ENCODE measurements around the gene ACSL6. TPM values are rescaled to one million over a fixed set of nuclear protein-coding genes. Genes with fewer than 3 reads are reported as not detected.

ACSL6 gene
- total and polyA plus RNA-seq, 10 of the 15 experiments (the other 5 are each of a cell fraction or from before 2014, with no cell fraction given) = 0.06 to 0.53 TPM; not detected in 8

- in situ Hi-C loops (cut with MboI) (no loop called here), intact Hi-C loops (cut with micrococcal nuclease; ENCODE audit: unreplicated experiment) (no loop called here)
- TF ChIP-seq RUNX3 (IDR thresholded peaks at IDR 0.05; ENCODE audit: low read length) = no peak
- FAIRE-seq = no peak
- no peaks in the 10 kb centered on the region for H3K36me3 ChIP-seq (ENCODE audit: control insufficient read depth in 2 of 2, insufficient read depth in 2 of 2, low read length in 1 of 2)
- CTCF ChIA-PET = interaction anchor here (1.5 kb wide), 2 partner anchors 10 to 394 kb away, joined by 3 read pairs; no protein-coding TSS in a partner anchor
- H3K79me2 ChIP-seq (ENCODE audit: control insufficient read depth, insufficient read depth, low read length) = no peaks in the 10 kb centered on the region
- no TSS peak for BruUV-seq (replicated peaks)
- H3K4me2 ChIP-seq (ENCODE audit: control insufficient read depth, insufficient read depth) = no peak overlapping the region
- H4K20me1 ChIP-seq (ENCODE audit: control insufficient read depth, insufficient read depth) = no peaks in the 10 kb centered on the region
- no peak overlapping the region for H3K27ac ChIP-seq (ENCODE audit: control insufficient read depth, insufficient read depth)
- POLR2A ChIA-PET = no interaction called here
- WGBS (ENCODE audit: insufficient coverage, insufficient replicate concordance, low lambda C conversion rate, missing lambda C conversion rate) = 72% methylated on average over 2 of the region's 2 CpGs
- H3K27me3 ChIP-seq (replicated peaks in 1 of 2; ENCODE audit: control insufficient read depth in 2 of 2, insufficient read depth in 2 of 2, low read length in 1 of 2) = peaks cover 0 to 1% of the 10 kb centered on the region in 2 experiments; a peak in 1 of 4 replicates
- no peaks in the 10 kb centered on the region for H3K4me1 ChIP-seq (ENCODE audit: control insufficient read depth, insufficient read depth, low read length)
- ATAC-seq = no peak
- H3K4me3 ChIP-seq = no peak overlapping the region
- H2AFZ ChIP-seq (ENCODE audit: control insufficient read depth, low read depth, low read length) = no peak overlapping the region
- no peaks in the 10 kb centered on the region for H3K9me3 ChIP-seq (replicated peaks; ENCODE audit: control insufficient read depth, insufficient read depth, low read length)
- no peak overlapping the region for H3K9ac ChIP-seq (ENCODE audit: control insufficient read depth, insufficient read depth, low read length)
- SMC1A ChIA-PET (ENCODE audit: uncharacterized antibody, unreplicated experiment) = interaction anchor here (1.2 kb wide), 1 partner anchor 24 kb away, joined by 3 read pairs; no protein-coding TSS in a partner anchor
- RAD21 ChIA-PET (ENCODE audit: unreplicated experiment) = no interaction called here
- no peak for DNase-seq (ENCODE audit: low read depth, low spot score)
These were observed 28.1 kb downstream of the ACSL6 start for GRCh38 chr5:131983244-131983771.

GRCh38 chr5:131981516-131981915 lies 29.9 kb downstream of the ACSL6 start:
- DNase-seq (ENCODE audit: low read depth, low spot score) (no peak), ATAC-seq (no peak), FAIRE-seq (no peak)
- CTCF ChIA-PET = no interaction called here
- no peak overlapping the region for H3K27ac ChIP-seq (ENCODE audit: control insufficient read depth, insufficient read depth)
- H3K4me2 ChIP-seq (ENCODE audit: control insufficient read depth, insufficient read depth) = no peak overlapping the region
- H2AFZ ChIP-seq (ENCODE audit: control insufficient read depth, low read depth, low read length) = no peak overlapping the region
- no peak overlapping the region for H3K9ac ChIP-seq (ENCODE audit: control insufficient read depth, insufficient read depth, low read length)
- SMC1A ChIA-PET (ENCODE audit: uncharacterized antibody, unreplicated experiment) = no interaction called here
- no peaks in the 10 kb centered on the region for H3K9me3 ChIP-seq (replicated peaks; ENCODE audit: control insufficient read depth, insufficient read depth, low read length)
- intact Hi-C loops (cut with micrococcal nuclease; ENCODE audit: unreplicated experiment) = no loop called here
- no TSS peak for BruUV-seq (replicated peaks)
- POLR2A ChIA-PET = no interaction called here
- no peaks in the 10 kb centered on the region for H3K79me2 ChIP-seq (ENCODE audit: control insufficient read depth, insufficient read depth, low read length)
- TF ChIP-seq CREB1 (IDR thresholded peaks at IDR 0.05; ENCODE audit: low read depth) (no peak), PKNOX1 (IDR thresholded peaks at IDR 0.05) (no peak), PML (IDR thresholded peaks at IDR 0.05; ENCODE audit: low read length) (no peak), RFX5 (IDR thresholded peaks at IDR 0.05; ENCODE audit: low read depth, low read length) (no peak), SREBF1 (IDR thresholded peaks at IDR 0.05; ENCODE audit: low read length) (no peak), RBBP5 (conservative IDR thresholded peaks at IDR 0.05) (no peak), USF1 (IDR thresholded peaks at IDR 0.05; ENCODE audit: borderline replicate concordance, extremely low read length, insufficient read depth, low read depth, low read length) (no peak), RELB (IDR thresholded peaks at IDR 0.05; ENCODE audit: low read depth) (no peak), FOXK2 (IDR thresholded peaks at IDR 0.05) (no peak)
- RAD21 ChIA-PET (ENCODE audit: unreplicated experiment) = no interaction called here
- H3K4me1 ChIP-seq (ENCODE audit: control insufficient read depth, insufficient read depth, low read length) = peaks cover 6% of the 10 kb centered on the region
- no peaks in the 10 kb centered on the region for H4K20me1 ChIP-seq (ENCODE audit: control insufficient read depth, insufficient read depth)
- peaks cover 0 to 1% of the 10 kb centered on the region in 2 experiments; a peak in 1 of 4 replicates for H3K27me3 ChIP-seq (replicated peaks in 1 of 2; ENCODE audit: control insufficient read depth in 2 of 2, insufficient read depth in 2 of 2, low read length in 1 of 2)
- no peaks in the 10 kb centered on the region for H3K36me3 ChIP-seq (ENCODE audit: control insufficient read depth in 2 of 2, insufficient read depth in 2 of 2, low read length in 1 of 2)
- no peak overlapping the region for H3K4me3 ChIP-seq
- in situ Hi-C loops (cut with MboI) = no loop called here
- 9% methylated on average over 4 of the region's 4 CpGs for WGBS (ENCODE audit: insufficient coverage, insufficient replicate concordance, low lambda C conversion rate, missing lambda C conversion rate)
